Activated naive CD8-positive, alpha-beta T cell (primary cell): ENCODE results near the gene SLC35A1.

Experiments
- H3K27ac Mint-ChIP-seq: one replicate; pipeline ENCODE4 v1.8.0; 2021; ENCODE audit warnings: mixed read lengths
- H3K27me3 Mint-ChIP-seq: one replicate; pipeline ENCODE4 v1.8.0; 2021; ENCODE audit warnings: mixed read lengths
- H3K36me3 Mint-ChIP-seq: one replicate; pipeline ENCODE4 v1.8.0; 2021; ENCODE audit warnings: mixed read lengths
- H3K4me1 Mint-ChIP-seq: one replicate; pipeline ENCODE4 v1.8.0; 2021; ENCODE audit warnings: low read depth, mixed read lengths
- H3K4me3 Mint-ChIP-seq: one replicate; pipeline ENCODE4 v1.8.0; 2021; ENCODE audit warnings: mild to moderate bottlenecking, mixed read lengths
- H3K9me3 Mint-ChIP-seq: one replicate; pipeline ENCODE4 v1.8.0; 2021; ENCODE audit warnings: low read depth, mixed read lengths

SLC35A1 gene

GRCh38 chr6:87543696-87544473, 71.1 kb downstream of the SLC35A1 start:
- Mint-ChIP-seq H3K4me1 (no peaks in the 10 kb centered on the region), H3K27ac (no peak overlapping the region), H3K27me3 (no peaks in the 10 kb centered on the region), H3K36me3 (peaks cover 36% of the 10 kb centered on the region), H3K4me3 (no peak overlapping the region), H3K9me3 (peaks cover 5% of the 10 kb centered on the region)

GRCh38 chr6:87544474-87544735, 71.6 kb downstream of the SLC35A1 start:
- peaks cover 34% of the 10 kb centered on the region for H3K36me3 Mint-ChIP-seq
- H3K27ac Mint-ChIP-seq, result no peak overlapping the region
- H3K4me3 Mint-ChIP-seq, result no peak overlapping the region
- no peaks in the 10 kb centered on the region for H3K4me1 Mint-ChIP-seq
- peaks cover 5% of the 10 kb centered on the region for H3K9me3 Mint-ChIP-seq
- no peaks in the 10 kb centered on the region for H3K27me3 Mint-ChIP-seq

DNA sequence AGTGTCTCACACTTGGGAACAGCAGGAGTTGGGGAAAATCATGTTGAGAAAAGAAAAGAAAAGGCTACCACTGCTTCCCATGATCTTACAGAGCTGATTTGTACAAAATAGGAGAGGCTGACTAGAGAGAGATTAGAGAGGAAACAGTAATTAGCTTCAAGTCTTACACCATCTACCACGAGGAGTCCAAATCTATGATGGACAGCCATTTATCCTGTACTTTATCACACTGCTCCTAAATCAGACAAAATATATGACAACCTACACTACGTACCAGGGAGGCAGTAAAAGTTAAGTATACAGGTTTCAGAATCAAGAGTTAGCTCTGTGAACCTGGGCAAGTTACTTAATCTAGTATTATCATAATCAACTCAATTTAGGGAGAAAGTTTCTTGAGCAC, 79.0 kb downstream of the SLC35A1 start:
- no peak overlapping the region for H3K27ac Mint-ChIP-seq
- H3K4me1 Mint-ChIP-seq, result no peaks in the 10 kb centered on the region

GRCh38 chr6:87553159-87553765, 80.5 kb downstream of the SLC35A1 start:
- Mint-ChIP-seq H3K4me1 (no peaks in the 10 kb centered on the region), H3K27me3 (no peaks in the 10 kb centered on the region), H3K36me3 (peaks cover 14% of the 10 kb centered on the region), H3K4me3 (no peak overlapping the region), H3K9me3 (no peaks in the 10 kb centered on the region), H3K27ac (no peak overlapping the region)

More for the DNA sequence above, 79.0 kb downstream of the SLC35A1 start:
- no peaks in the 10 kb centered on the region for H3K9me3 Mint-ChIP-seq
- no peaks in the 10 kb centered on the region for H3K27me3 Mint-ChIP-seq
- H3K36me3 Mint-ChIP-seq, result peaks cover 16% of the 10 kb centered on the region
- H3K4me3 Mint-ChIP-seq, result no peak overlapping the region

DNA sequence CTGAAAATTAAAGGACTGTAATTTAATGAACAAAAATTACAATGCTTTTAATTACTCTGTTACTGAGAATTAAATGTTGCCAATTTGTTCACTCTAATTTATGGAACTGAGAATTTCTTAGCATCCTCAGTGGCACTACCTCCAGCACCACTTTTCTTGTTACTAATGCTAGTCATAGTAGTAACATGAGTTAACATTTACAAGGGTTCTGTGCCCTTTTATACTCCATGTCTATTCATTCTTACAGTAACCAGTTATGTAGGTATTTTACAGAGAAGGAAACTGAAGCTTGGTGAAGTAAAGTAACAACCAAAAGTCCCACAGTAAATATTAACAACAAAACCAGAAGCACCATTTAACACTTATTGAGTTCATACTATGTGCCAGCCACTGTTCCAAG, 82.7 kb downstream of the SLC35A1 start:
- no peak overlapping the region for H3K4me3 Mint-ChIP-seq
- no peaks in the 10 kb centered on the region for H3K27me3 Mint-ChIP-seq
- no peaks in the 10 kb centered on the region for H3K9me3 Mint-ChIP-seq
- H3K36me3 Mint-ChIP-seq, result peaks cover 9% of the 10 kb centered on the region
- no peaks in the 10 kb centered on the region for H3K4me1 Mint-ChIP-seq
- H3K27ac Mint-ChIP-seq, result no peak overlapping the region

- Mint-ChIP-seq H3K4me1 (no peaks in the 10 kb centered on the region), H3K27ac (no peak overlapping the region), H3K4me3 (no peak overlapping the region), H3K27me3 (no peaks in the 10 kb centered on the region), H3K9me3 (no peaks in the 10 kb centered on the region), H3K36me3 (peaks cover 15% of the 10 kb centered on the region)
These were observed 85.7 kb downstream of the SLC35A1 start for GRCh38 chr6:87558446-87558845.

- peaks cover 14% of the 10 kb centered on the region for H3K36me3 Mint-ChIP-seq
- H3K27ac Mint-ChIP-seq, result no peak overlapping the region
- no peak overlapping the region for H3K4me3 Mint-ChIP-seq
- H3K9me3 Mint-ChIP-seq, result no peaks in the 10 kb centered on the region
- H3K27me3 Mint-ChIP-seq, result no peaks in the 10 kb centered on the region
- H3K4me1 Mint-ChIP-seq, result peaks cover 3% of the 10 kb centered on the region
These were observed 88.2 kb downstream of the SLC35A1 start for GRCh38 chr6:87561017-87561416.
